HG02885 (cell line): Measurements from ENCODE around the gene SPRY4.
A peak's percentile ranks its signal among the peaks of the same experiment; 100 is the strongest.
"Not testable (repeated sequence)": the region's sequence is repeated elsewhere in the genome, so short reads cannot be mapped to it uniquely, and the experiment has no call there.

Experiments used
- ATAC-seq: cut with Tn5 transposase; IDR thresholded peaks from one replicate; pipeline ENCODE4 v1.9.1; 2021; ENCODE audit warnings: mild to moderate bottlenecking; ENCODE audit not compliant: unreplicated experiment, poor library complexity

The SPRY4 gene

GRCh38 chr5:142324871-142325724, at the start of gene SPRY4:
Gene SPRY4, minus strand, starts transcription at chr5:142325021. Its CDS starts 9,913 bp downstream, at chr5:142315108.
- ATAC-seq, result peak; percentile 80

GRCh38 chr5:142368529-142368928, 43.7 kb upstream of the SPRY4 start:
- ATAC-seq, result no peak

GRCh38 chr5:142366007-142366406, 41.2 kb upstream of the SPRY4 start:
- ATAC-seq, result peak; percentile 37

- peak; percentile 64 for ATAC-seq
These were observed 39.7 kb upstream of the SPRY4 start for GRCh38 chr5:142364251-142365145.

GRCh38 chr5:142363619-142363963, 38.8 kb upstream of the SPRY4 start:
- no peak for ATAC-seq

- ATAC-seq, result not testable (repeated sequence)
These were observed 37.4 kb upstream of the SPRY4 start for GRCh38 chr5:142362193-142362592.

- ATAC-seq, result no peak
These were observed 35.8 kb upstream of the SPRY4 start for GRCh38 chr5:142360607-142361120.

GRCh38 chr5:142360051-142360498, 35.3 kb upstream of the SPRY4 start:
- no peak for ATAC-seq

GRCh38 chr5:142358648-142359047, 33.8 kb upstream of the SPRY4 start:
- ATAC-seq, result no peak

- no peak for ATAC-seq
These were observed 33.3 kb upstream of the SPRY4 start for GRCh38 chr5:142358121-142358520.

- ATAC-seq, result no peak
These were observed 32.8 kb upstream of the SPRY4 start for GRCh38 chr5:142357469-142358090.

GRCh38 chr5:142356716-142357468, 32.1 kb upstream of the SPRY4 start:
- peak; percentile 94 for ATAC-seq

- ATAC-seq, result no peak
These were observed 31.5 kb upstream of the SPRY4 start for GRCh38 chr5:142356349-142356715.

GRCh38 chr5:142353071-142353472, 28.3 kb upstream of the SPRY4 start:
- ATAC-seq, result no peak

GRCh38 chr5:142350021-142350420, 25.2 kb upstream of the SPRY4 start:
- ATAC-seq, result no peak

GRCh38 chr5:142346706-142347105, 21.9 kb upstream of the SPRY4 start:
- ATAC-seq, result no peak

- ATAC-seq, result not testable (repeated sequence)
These were observed 20.1 kb upstream of the SPRY4 start for GRCh38 chr5:142344915-142345314.

GRCh38 chr5:142343531-142343930, 18.7 kb upstream of the SPRY4 start:
- ATAC-seq, result no peak

- no peak for ATAC-seq
These were observed 17.5 kb upstream of the SPRY4 start for GRCh38 chr5:142342128-142342981.
